Measurements from ENCODE around the gene ADAM10. TPM values are rescaled to one million over a fixed set of nuclear protein-coding genes. Genes with fewer than 3 reads are reported as not detected.

Gene ADAM10
- polyA plus RNA-seq, 12 donors, result 78.2 to 136 (median 91.3) TPM; not detected in 1

Other genes with a start within 250 kb of the ADAM10 start
- gene MINDY2, start 21.6 kb upstream of the ADAM10 start, polyA plus RNA-seq (ENCODE audit: insufficient read length in 12 of 12), result 10 to 100 TPM in 9 of 12 donors, 1 to 10 TPM in 2, not detected in 1; 9.1 to 15.7 (median 11.3) TPM
- gene SLTM, start 184.0 kb upstream of the ADAM10 start, polyA plus RNA-seq (ENCODE audit: insufficient read length in 12 of 12), result 100 to 1,000 TPM in 1 of 12 donors, 10 to 100 TPM in 10, not detected in 1; 50.8 to 133 (median 72.8) TPM
- 10 to 100 TPM in 11 of 12 donors, not detected in 1; 20.7 to 46.6 (median 24.3) TPM for gene RNF111, start 238.0 kb upstream of the ADAM10 start, polyA plus RNA-seq (ENCODE audit: insufficient read length in 12 of 12)